ENCODE measurements around the gene HIPK1.

DNA sequence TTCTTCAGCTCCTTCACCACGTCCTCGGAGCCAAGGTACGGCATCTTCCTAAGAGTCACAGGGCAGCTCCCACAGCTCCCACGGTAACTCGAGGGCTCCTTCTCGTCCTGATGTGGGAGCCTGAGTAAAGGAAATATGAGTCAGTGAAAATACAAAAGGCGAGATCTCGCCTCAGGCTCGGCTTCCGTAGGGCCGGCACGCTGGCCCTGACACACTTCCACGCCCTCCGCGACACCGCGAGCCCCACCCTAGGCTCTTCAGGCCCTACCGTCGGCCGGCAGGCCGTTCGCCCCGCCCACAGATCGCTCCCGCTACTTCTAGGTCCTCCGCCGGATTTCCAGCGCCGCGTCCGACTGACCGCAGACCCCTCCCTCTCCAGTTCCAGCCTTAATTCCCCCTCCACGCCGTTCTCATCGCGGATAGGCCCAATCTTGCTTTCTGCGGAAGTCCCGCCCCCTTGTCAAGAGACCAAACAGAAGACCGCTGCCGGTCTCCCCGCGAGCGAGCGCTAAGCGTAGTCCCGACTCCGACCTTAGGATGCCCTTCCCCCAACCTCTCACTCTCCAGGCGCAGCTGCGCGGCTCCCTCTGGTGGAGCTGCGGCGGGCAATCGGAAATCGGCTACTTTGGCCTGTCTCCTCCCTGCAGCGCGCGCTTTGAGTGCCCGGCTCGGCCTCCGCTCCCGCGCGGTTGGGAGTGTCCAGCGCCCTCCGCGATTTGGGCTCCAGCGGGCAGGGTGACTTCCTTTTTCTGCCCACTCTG lies 24.3 kb upstream of the HIPK1 start, which contains the start of the genes AP4B1 and DCLRE1B:
- TF ChIP-seq, protein P1, sequence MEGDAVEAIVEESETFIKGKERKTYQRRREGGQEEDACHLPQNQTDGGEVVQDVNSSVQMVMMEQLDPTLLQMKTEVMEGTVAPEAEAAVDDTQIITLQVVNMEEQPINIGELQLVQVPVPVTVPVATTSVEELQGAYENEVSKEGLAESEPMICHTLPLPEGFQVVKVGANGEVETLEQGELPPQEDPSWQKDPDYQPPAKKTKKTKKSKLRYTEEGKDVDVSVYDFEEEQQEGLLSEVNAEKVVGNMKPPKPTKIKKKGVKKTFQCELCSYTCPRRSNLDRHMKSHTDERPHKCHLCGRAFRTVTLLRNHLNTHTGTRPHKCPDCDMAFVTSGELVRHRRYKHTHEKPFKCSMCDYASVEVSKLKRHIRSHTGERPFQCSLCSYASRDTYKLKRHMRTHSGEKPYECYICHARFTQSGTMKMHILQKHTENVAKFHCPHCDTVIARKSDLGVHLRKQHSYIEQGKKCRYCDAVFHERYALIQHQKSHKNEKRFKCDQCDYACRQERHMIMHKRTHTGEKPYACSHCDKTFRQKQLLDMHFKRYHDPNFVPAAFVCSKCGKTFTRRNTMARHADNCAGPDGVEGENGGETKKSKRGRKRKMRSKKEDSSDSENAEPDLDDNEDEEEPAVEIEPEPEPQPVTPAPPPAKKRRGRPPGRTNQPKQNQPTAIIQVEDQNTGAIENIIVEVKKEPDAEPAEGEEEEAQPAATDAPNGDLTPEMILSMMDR (IDR thresholded peaks at IDR 0.05) = peak; percentile 64 to 82 (median 77)
- peak; percentile 81 to 92 (median 86) for TF ChIP-seq POLR2AphosphoS5 (IDR thresholded peaks at IDR 0.05)
- TF ChIP-seq POLR2A (IDR thresholded peaks at IDR 0.05) = peak; percentile 55 to 74

Data from sigmoid colon (tissue), 4 donors.